Measurements from ENCODE around the gene ANTXRL.
"Not testable (repeated sequence)": the region's sequence is repeated elsewhere in the genome, so short reads cannot be mapped to it uniquely, and the experiment has no call there.

ANTXRL gene

DNA sequence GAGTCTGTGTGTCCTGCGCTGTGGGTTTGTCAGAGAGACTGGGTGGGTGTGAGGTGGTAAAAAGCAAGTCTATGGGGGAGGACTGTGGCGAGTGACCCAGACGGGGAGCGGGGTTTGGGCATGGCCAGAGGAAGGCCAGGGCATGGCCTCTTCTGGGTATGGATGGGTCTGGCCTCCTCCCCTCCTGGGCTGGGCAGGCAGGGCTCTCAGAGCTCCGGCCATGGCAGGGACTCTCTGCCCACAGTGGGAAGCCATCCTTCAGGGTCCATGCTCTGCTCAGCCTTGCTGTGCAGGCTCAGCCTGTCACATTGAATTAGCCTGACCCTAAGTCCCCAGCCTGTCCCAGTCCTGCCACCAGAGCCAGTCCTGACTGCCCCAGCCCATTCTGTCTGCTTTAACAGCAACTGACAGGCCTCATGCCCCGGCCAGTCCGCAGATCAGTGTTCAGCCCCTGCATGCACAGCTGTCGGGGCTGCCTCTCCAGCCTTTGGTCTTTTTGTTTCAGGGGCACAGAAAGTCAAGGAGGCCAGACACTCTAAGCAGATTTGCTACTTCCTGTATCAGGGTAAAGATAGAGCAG lies 7.9 kb downstream of the ANTXRL start:
- H3K4me3 ChIP-seq, result no peak overlapping the region
- H3K36me3 ChIP-seq, result no peaks in the 10 kb centered on the region
- H3K9ac ChIP-seq, result no peak overlapping the region
- no peak for TF ChIP-seq Cebpa-rat (IDR thresholded peaks at IDR 0.05)
- H3K27me3 ChIP-seq, result no peaks in the 10 kb centered on the region
- peaks cover 40% of the 10 kb centered on the region for H3K4me1 ChIP-seq
- H3K9me3 ChIP-seq, result no peaks in the 10 kb centered on the region
- no peak overlapping the region for H3K27ac ChIP-seq
- H3K4me2 ChIP-seq, result no peak overlapping the region
- H4K20me1 ChIP-seq, result no peaks in the 10 kb centered on the region

DNA sequence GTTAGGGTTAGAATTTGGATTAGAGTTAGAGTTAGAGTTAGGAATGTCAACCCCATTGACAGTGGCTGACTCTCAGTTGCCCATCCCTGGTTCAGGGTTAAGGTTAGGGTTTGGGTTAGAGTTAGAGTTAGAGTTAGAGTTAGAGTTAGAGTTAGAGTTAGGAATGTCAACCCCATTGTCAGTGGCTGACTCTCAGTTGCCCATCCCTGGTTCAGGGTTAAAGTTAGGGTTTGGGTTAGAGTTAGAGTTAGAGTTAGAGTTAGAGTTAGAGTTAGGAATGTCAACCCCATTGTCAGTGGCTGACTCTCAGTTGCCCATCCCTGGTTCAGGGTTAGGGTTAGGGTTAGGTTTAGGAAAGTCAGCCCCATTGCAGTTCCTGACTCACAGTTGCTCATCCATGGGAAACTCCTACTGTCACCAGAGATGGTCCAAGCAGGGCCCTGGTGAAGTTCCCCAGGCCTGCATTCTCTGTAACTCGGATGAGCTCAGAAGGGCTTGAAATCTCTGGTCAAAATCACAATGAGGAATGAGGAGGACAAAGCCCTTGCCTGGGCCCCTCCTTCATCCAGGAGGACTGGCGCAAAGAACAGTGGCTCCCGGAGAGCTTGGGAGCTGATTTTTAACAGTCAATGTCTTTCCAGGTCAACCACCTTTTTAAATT lies 8.7 kb downstream of the ANTXRL start:
- not testable (repeated sequence) for H3K27ac ChIP-seq, H3K4me3 ChIP-seq, H3K9me3 ChIP-seq, H4K20me1 ChIP-seq, H3K36me3 ChIP-seq, H3K9ac ChIP-seq, H3K27me3 ChIP-seq
- H3K4me1 ChIP-seq, result peaks cover 47% of the 10 kb centered on the region
- peak overlapping the region; percentile 95; the same call in 1 of the 2 replicates for H3K4me2 ChIP-seq

DNA sequence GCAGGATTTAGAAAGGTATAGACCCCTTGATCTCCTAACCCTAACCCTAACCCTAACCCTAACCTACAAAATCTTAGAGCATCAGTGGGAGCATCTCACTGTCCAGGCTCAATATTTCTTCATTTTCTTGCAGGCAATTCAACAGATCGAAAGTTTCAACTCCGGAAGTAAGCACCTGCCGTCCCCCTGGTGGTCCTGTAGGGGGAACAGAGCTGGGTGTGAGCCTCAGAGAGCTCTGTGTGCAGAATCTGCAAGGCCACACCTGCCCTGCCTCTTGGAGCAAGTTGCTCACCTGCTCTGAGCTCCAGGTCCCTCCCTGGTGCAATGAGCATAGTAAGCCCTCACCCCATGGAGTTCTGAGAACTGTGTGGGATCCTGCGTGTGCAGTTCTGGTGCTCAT lies 9.3 kb downstream of the ANTXRL start:
- H3K36me3 ChIP-seq, H3K9ac ChIP-seq, H4K20me1 ChIP-seq, H3K27me3 ChIP-seq, H3K9me3 ChIP-seq, H3K4me3 ChIP-seq: not testable (repeated sequence)
- Histone ChIP-seq H3K4me1 (peaks cover 53% of the 10 kb centered on the region), H3K4me2 (peak overlapping the region; percentile 95), H3K27ac (0 out of 2 replicates have a peak overlapping the region, but pooled peaks have one; percentile 62)

DNA sequence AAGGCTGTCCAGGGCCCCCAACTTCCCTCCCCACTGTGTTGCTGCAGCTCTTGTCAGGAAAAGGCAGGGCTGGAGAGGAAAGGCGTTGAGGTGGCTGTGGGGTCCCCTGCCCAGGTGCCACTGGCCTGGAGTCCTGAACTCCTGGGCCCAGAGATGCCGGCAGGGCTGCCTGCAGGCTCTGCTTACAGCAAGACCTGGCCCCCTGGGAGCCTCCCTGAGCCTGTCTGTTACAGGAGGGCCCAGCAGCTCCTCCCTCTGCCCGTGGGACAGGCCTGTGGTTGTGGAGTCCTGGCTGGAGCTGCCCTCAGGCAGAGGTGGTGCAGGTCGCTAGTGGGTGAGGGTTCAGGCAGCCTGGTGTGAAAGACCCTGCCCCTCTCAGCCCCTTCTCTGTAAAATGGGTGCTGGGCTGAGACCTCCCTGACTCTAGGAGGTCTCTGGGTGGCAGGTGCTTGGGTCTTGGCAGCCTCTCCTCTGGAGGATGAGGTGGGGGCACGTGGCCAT lies 9.9 kb downstream of the ANTXRL start:
- no peak overlapping the region for H3K4me3 ChIP-seq
- TF ChIP-seq Cebpa-rat (IDR thresholded peaks at IDR 0.05), result no peak
- peak overlapping the region; percentile 95 for H3K4me2 ChIP-seq
- H3K27ac ChIP-seq, result peak overlapping the region; percentile 62
- no peaks in the 10 kb centered on the region for H3K36me3 ChIP-seq
- H3K9me3 ChIP-seq, result no peaks in the 10 kb centered on the region
- H3K27me3 ChIP-seq, result no peaks in the 10 kb centered on the region
- H3K9ac ChIP-seq, result no peak overlapping the region
- H3K4me1 ChIP-seq, result peaks cover 57% of the 10 kb centered on the region
- no peaks in the 10 kb centered on the region for H4K20me1 ChIP-seq

DNA sequence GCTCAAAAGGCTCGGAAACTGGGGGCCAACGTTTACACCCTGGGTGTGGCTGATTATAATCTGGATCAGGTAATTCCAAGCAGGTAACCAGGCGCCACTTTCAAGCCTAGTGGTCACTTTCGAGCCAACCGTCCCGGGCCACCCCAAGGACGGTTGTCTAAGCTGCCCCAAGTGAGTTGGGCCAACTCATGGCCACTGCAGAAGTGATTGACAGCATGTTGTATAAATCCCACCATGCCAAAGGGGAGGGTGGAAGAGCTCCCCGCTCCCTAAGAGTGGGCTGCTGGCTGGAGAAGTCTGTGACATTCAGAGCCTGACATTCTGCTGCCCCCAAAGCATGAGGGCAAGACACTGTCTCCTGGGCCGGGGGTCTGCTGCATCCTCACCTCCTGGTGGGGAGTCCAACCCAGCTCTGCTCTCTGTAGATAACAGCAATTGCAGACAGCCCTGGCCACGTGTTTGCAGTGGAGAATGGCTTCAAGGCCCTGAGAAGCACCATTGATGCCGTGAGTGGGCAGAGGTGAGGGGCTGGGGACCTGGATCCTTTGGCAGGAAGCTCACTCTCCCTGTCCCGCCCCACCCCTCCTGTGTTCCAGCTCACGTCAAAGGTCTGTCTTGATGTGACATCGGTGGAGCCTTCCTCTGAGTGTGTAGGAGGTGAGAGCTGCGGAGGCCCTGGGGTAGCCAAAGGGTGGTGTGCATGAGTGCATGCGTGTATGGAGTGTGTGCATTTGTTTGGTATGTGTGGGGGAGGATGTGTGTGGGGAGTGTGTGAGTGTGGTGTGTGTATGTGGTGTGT lies 10.8 kb downstream of the ANTXRL start:
- no peak overlapping the region for H3K4me3 ChIP-seq
- TF ChIP-seq Cebpa-rat (IDR thresholded peaks at IDR 0.05), result no peak
- peaks cover 57% of the 10 kb centered on the region for H3K4me1 ChIP-seq
- H3K9ac ChIP-seq, result no peak overlapping the region
- no peaks in the 10 kb centered on the region for H3K36me3 ChIP-seq
- H3K9me3 ChIP-seq, result no peaks in the 10 kb centered on the region
- H3K4me2 ChIP-seq, result peak overlapping the region; percentile 95
- H3K27me3 ChIP-seq, result no peaks in the 10 kb centered on the region
- H4K20me1 ChIP-seq, result no peaks in the 10 kb centered on the region
- H3K27ac ChIP-seq, result peak overlapping the region; percentile 62

DNA sequence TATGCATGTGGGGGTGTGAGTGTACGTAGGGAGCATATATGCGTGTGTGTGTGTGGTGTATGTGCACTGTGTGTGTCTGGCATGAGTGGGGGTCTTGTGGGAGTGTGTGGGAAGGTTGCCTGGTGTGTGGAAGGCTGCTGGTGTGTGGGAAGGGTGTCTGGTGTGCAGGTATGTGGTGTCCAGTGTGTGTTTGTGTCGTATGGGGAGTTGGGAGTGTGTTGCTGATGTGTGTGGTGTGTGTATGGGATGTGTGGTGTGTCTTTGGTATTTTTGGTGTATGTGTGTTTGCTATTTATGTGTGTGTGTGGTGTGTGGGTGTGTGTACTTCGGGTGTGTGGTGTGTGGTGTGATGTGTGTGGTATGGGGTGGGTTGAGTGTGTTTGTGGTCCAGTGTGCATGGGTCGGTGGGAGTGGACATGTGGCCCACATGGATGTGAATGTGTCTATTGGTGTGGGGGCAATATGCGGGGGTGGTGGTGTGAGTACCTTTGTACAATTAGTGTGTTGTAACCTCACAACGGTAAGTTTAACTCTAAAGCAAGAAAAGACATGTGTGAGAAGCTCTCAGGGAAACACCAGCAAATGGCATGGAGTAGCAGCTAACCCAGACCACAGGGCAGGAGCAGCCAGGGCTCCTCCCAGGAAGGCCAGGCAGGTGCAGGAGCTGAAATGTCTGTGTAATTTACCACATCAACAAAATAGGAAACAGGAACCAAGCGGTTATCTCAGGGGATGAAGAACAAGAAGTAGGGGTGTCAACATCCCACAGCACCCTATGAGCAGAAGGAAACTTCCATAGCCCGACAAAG lies 11.9 kb downstream of the ANTXRL start:
- no peaks in the 10 kb centered on the region for H4K20me1 ChIP-seq
- H3K27ac ChIP-seq, result peak overlapping the region; percentile 86
- H3K9ac ChIP-seq, result peak overlapping the region; percentile 67
- peak overlapping the region; percentile 52 for H3K4me3 ChIP-seq
- H3K9me3 ChIP-seq, result no peaks in the 10 kb centered on the region
- H3K4me1 ChIP-seq, result peaks cover 57% of the 10 kb centered on the region
- H3K4me2 ChIP-seq, result peak overlapping the region; percentile 95
- H3K36me3 ChIP-seq, result no peaks in the 10 kb centered on the region
- no peak for TF ChIP-seq Cebpa-rat (IDR thresholded peaks at IDR 0.05)
- H3K27me3 ChIP-seq, result no peaks in the 10 kb centered on the region

DNA sequence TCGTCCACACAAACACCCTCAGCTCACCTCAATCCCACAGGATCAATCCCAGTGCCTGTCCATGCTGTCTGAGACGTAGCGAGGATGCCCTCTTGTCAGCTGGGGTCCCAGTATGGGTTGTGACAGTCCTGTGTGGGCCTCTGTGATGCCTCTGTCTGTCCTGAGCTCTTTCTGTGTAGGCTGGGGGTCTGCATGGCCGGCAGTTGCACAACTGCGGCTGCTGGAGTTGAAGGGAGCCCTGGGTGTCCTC lies 12.4 kb downstream of the ANTXRL start:
- H3K36me3 ChIP-seq, result no peaks in the 10 kb centered on the region
- no peaks in the 10 kb centered on the region for H4K20me1 ChIP-seq
- no peaks in the 10 kb centered on the region for H3K27me3 ChIP-seq
- peak overlapping the region; percentile 86 for H3K27ac ChIP-seq
- H3K9ac ChIP-seq, result peak overlapping the region; percentile 67
- TF ChIP-seq Cebpa-rat (IDR thresholded peaks at IDR 0.05), result no peak
- peaks cover 57% of the 10 kb centered on the region for H3K4me1 ChIP-seq
- H3K4me3 ChIP-seq, result peak overlapping the region; percentile 52
- H3K4me2 ChIP-seq, result peak overlapping the region; percentile 95
- H3K9me3 ChIP-seq, result no peaks in the 10 kb centered on the region

DNA sequence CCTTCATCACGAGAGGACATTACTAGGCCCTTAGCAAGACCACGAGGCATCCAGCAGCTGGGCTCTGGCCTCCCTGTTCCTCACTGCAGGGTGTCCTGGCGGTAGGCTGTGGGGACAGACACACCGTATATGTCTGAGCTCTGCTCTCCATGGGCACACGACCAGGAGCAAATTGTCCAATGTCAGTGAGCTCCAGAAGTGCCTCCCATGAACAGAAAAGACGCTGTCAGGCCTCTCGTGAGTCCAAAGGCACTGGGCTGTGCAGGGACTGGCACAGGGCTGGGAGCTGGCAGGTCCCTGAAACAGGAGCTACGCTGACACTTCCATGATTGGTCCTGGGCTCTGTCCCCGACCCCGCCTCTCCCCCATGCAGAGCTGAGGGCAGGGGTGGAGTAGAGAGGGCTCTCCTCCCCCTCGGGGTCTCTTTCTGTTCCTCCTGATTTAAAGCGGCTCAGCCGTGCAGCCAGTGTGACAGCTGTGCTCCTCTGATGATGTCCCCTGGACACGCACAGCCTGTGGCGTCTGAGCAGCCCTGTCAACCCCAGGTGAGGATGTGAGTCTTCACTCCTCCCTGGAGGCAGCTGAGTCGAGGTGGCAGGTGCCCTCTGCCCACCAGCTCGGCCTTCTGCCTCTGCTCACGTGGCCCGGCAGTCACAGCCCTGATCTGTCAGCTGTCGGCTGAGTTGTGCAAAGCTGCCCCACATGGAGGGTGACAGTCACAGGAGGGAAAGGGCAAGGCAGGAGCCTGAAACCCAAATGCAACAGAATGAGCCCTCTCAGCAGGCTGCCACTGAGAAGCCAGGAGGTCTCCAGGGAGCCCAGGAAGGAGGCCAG lies 13.0 kb downstream of the ANTXRL start:
- Histone ChIP-seq H3K4me1 (peaks cover 57% of the 10 kb centered on the region), H3K4me3 (peak overlapping the region; percentile 52), H4K20me1 (no peaks in the 10 kb centered on the region), H3K27me3 (no peaks in the 10 kb centered on the region), H3K27ac (peak overlapping the region; percentile 86), H3K36me3 (no peaks in the 10 kb centered on the region), H3K9me3 (no peaks in the 10 kb centered on the region), H3K9ac (peak overlapping the region; percentile 67), H3K4me2 (peak overlapping the region; percentile 95)
- TF ChIP-seq Cebpa-rat (IDR thresholded peaks at IDR 0.05), result no peak

DNA sequence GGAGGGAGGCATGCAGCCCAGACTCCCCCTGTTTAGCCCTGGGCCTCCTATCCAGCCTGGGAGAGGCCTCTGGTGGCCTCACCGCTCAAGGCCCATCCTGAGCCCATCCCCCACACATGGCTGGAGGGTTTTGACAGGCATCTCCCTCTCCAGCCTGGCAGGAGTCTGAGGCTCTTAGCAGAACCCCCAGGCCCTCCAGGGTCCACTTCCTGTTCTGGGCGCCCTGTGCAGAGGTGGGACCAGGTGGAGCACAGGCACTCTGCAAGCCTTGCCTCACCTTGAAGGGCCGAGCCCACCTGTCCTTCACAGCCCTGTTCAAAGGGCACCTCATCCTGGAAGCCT lies 13.5 kb downstream of the ANTXRL start:
- H3K4me1 ChIP-seq, result peaks cover 57% of the 10 kb centered on the region

More for the DNA sequence above, 13.5 kb downstream of the ANTXRL start:
- Histone ChIP-seq H3K27ac (peak overlapping the region; percentile 86), H3K4me3 (0 out of 2 replicates have a peak overlapping the region, but pooled peaks have one; percentile 52), H3K4me2 (peak overlapping the region; percentile 95)
- H3K9me3 ChIP-seq, H3K9ac ChIP-seq, H3K36me3 ChIP-seq, H3K27me3 ChIP-seq, H4K20me1 ChIP-seq: not testable (repeated sequence)
